T47D (cell line): ENCODE results near the gene RPRD2.
A peak's percentile ranks its signal among the peaks of the same experiment; 100 is the strongest.

ENCODE experiments used
- DNase-seq, 2 experiments: peaks; one replicate each; pipeline versions ENCODE4 v3.0.0 to v3.0.0-alpha.2; 2011 to 2012; ENCODE audit warnings: low read depth in 1 of 2, low spot score in 1 of 2
- JUND ChIP-seq: IDR thresholded peaks from 2 replicates; pipeline ENCODE4 v1.6.1; 2012; ENCODE audit warnings: low read depth
- in situ Hi-C: cut with HindIII; loops from 2 replicates; pipeline ENCODE4 v1.10.0; 2016; ENCODE audit warnings: low sequenced_read_pairs, low pct_unique_long_range_greater_than_20kb

Gene RPRD2

DNA sequence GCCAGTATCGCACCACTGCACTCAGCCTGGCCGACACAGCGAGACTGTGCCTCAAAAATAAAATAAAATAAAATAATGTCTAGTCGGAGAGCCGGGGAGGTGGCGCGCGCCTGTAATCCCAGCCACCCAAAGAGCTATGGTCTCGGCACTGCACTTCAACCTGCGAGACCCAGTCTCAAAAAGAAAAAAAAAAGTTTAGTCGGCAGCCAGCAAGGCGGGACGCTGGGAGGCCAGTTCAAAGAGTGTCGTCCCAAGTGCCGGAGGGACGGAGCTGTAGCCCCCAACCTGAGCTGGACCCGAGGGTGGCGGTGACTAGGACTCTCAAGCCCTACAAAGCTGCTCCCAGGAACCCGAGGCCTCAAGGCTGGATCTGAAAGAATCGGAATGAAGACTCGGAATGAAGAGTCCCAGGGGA, 151.0 kb downstream of the RPRD2 start:
- TF ChIP-seq JUND, result no peak

DNA sequence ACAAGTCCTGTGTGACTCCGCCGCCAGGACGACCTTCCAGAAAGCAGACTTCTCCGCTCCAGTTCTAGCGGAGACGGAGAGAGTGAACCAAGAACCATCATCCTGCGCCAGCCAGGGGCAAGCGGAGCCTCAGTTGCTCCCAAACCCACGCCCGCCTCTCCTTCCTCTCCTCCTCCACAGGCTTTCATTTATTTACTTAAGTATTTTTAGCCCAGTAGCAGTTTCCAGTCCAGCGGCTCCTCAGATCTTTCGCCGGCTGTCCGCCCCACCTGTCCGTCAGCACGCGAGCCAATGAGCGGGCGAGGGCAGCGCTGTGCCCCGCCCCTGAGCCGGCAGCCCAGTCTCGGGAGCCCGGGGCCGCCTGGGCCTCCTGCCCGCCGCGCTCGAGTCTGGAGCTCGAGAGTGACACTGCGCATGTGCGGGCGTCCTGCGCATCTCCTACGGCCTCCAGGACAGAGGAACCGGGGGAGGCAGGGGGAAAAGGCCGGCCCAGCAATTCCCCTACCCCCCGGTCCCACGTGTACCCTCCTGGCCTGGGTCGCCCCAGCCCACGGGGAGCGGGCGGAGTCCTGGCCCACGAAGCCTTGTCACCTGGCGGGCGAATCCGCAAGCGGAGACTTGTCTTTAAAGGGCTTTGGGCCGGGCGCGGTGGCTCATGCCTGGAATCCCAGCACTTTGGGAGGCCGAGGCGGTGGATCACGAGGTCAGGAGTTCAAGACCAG, 151.5 kb downstream of the RPRD2 start, which contains the start of gene FALEC:
TSS of gene FALEC (plus strand) at position 425 of the 722 bp plus-strand sequence.
- in situ Hi-C loops, result no loop called here

More for the DNA sequence above, 151.0 kb downstream of the RPRD2 start:
- no peak for DNase-seq
- in situ Hi-C loops, result no loop called here

DNA sequence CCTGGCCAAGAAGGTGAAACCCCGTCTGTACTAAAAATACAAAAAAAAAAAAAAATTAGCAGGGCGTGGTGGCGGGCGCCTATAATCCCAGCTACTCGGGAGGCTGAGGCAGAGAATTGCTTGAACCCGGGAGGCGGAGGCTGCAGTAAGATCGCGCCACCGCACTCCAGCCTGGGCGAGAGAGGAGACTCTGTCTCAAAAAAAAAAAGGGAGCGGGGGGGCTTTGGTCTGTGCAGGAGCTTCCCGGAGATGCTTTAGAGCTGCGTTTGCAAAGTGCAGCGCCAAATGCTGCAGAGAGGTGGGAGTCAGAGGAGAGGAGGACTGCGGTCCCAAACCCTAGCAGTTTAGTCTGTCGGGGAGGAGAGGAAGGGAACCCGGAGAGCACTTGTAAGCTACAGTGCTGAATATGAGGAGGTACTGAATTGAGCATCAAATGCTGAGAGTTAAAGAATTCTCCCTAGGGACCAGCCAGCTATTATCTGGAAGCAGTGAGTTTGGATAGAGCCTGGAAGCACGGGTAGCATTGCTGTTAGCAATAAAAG, 152.2 kb downstream of the RPRD2 start:
- TF ChIP-seq JUND, result no peak
- in situ Hi-C loops, result no loop called here
- peak in 1 of 2 experiments; percentile 37 for DNase-seq

More for the DNA sequence above, 151.5 kb downstream of the RPRD2 start, which contains the start of gene FALEC:
- DNase-seq, result peak; percentile 97 to 98
- no peak for TF ChIP-seq JUND

DNA sequence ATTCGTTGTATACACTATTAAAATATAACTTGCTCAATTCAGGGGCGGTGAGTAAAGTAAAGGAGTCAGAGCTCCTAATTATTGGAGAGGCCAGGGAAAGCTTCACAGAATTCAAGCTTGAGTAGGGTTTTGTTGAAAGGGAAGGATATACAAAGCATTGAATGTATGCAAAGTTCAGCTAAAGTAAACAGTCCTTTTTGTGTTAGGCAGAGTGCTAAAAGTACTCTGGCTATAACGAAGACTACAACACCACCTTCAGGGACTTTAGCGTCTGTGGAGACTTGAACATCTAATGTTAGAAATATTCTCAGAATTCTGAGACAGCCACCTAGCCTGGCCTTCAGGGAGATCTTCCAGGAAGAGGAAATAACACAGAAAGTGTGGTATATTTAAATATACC, 152.7 kb downstream of the RPRD2 start:
- peak in 1 of 2 experiments; percentile 79 for DNase-seq
- no peak for TF ChIP-seq JUND
- in situ Hi-C loops, result no loop called here

DNA sequence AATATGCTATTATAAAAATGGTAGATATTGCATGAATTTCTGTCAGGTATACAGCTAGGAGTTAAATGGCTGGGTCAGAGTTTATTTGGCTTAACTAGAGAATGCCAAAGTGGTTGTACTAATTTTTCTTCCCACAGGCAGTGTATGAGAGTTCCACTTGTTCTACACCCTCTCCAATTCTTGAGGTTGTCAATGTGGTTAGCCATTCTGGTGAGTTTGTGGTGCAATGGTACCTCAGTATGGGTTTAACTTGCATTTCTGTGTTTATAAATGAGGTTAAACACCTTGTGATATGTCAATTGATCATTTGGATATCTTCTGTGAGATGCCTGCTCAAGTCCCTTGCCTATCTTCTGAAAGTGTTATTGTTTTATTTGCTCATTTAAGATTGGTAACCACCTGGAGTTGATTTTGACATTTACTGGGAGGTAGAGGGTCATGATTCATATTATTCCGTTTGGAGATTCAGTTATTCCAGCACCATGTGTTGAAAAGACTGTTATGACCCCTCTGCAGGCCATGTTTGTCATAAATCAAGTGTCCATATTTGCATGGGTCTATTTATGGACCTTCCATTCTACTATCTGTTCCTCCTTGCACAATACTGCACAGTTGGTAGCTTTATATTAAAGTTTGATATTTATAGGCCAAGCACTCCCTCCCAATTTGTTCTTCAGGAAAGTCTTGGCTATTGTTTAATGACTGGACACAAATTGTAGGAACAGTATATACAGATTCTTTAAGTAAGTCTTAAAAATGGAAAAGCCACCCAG, 157.4 kb downstream of the RPRD2 start:
- in situ Hi-C loops, result no loop called here
- no peak for TF ChIP-seq JUND
- DNase-seq, result no peak

DNA sequence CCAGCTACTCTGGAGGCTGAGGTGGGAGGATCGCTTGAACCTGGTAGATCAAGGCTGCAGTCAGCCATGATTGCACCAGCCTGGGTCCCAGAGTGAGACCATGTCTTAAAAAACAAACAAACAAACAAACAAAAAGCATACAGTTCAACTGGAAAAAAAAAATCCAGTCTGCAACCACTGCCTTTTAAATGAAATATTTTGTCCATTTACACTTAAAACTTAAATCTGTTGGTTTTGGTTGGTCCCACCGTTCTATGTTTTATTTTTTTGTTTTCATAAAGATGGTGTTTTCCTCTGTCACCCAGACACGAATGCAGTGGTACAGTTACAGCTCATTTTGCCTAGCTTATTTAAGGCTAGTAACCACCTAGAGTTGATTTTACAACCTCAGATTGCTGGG, 161.4 kb downstream of the RPRD2 start:
- no peak for TF ChIP-seq JUND
- no peak for DNase-seq
- in situ Hi-C loops, result no loop called here
